ENCODE data around the gene PLPP4. TPM values are rescaled to one million over a fixed set of nuclear protein-coding genes. Genes with fewer than 3 reads are reported as not detected.

Gene PLPP4
- total and polyA plus RNA-seq, 2 of the 13 experiments (the other 11 are each of a cell fraction or from before 2014, with no cell fraction given), result not detected

GRCh38 chr10:120429395-120429794, 27.6 kb upstream of the PLPP4 start:
- Histone ChIP-seq H3K27ac (ENCODE audit: extremely low read length, insufficient read depth, low read length) (no peak overlapping the region), H3K9ac (ENCODE audit: insufficient read depth, low read depth, low read length) (no peak overlapping the region), H3K9me3 (ENCODE audit: low read length) (no peaks in the 10 kb centered on the region), H3K36me3 (replicated peaks in 1 of 2; ENCODE audit: control insufficient read depth in 1 of 2, insufficient read depth in 2 of 2, low read length in 2 of 2) (no peaks in the 10 kb centered on the region), H3K79me2 (ENCODE audit: insufficient read depth, low read length) (no peaks in the 10 kb centered on the region), H3K4me1 (ENCODE audit: insufficient read depth, low read length) (no peaks in the 10 kb centered on the region), H3K27me3 (ENCODE audit: control insufficient read depth in 1 of 2, insufficient read depth in 2 of 2, low read length in 2 of 2) (peaks cover 0 to 10% of the 10 kb centered on the region in 2 experiments; a peak in 2 of 5 replicates), H2AFZ (ENCODE audit: low read length) (no peak overlapping the region), H3K4me3 (replicated peaks in 1 of 3; ENCODE audit: insufficient read depth in 1 of 3, low read depth in 2 of 3, low read length in 3 of 3) (no peak overlapping the region), H3K4me2 (ENCODE audit: low read depth, low read length) (no peak overlapping the region), H4K20me1 (ENCODE audit: insufficient read depth, low read length) (no peaks in the 10 kb centered on the region)
- ATAC-seq (no peak), DNase-seq (ENCODE audit: low spot score) (no peak), FAIRE-seq (no peak)
- no peak for TF ChIP-seq ZNF629 (CRISPR knock-in tag; conservative IDR thresholded peaks at IDR 0.05)
- no peak for TF ChIP-seq ZNF136 (CRISPR knock-in tag; IDR thresholded peaks at IDR 0.05; ENCODE audit: low read depth)
- no peak for TF ChIP-seq ZNF713 (CRISPR knock-in tag; IDR thresholded peaks at IDR 0.05)
- TF ChIP-seq ZNF850 (CRISPR knock-in tag; conservative IDR thresholded peaks at IDR 0.05), result no peak
- TF ChIP-seq, protein P1, sequence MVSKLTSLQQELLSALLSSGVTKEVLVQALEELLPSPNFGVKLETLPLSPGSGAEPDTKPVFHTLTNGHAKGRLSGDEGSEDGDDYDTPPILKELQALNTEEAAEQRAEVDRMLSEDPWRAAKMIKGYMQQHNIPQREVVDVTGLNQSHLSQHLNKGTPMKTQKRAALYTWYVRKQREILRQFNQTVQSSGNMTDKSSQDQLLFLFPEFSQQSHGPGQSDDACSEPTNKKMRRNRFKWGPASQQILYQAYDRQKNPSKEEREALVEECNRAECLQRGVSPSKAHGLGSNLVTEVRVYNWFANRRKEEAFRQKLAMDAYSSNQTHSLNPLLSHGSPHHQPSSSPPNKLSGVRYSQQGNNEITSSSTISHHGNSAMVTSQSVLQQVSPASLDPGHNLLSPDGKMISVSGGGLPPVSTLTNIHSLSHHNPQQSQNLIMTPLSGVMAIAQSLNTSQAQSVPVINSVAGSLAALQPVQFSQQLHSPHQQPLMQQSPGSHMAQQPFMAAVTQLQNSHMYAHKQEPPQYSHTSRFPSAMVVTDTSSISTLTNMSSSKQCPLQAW (CRISPR knock-in tag; IDR thresholded peaks at IDR 0.05), result no peak
- no peak for TF ChIP-seq RNF2 (conservative IDR thresholded peaks at IDR 0.05; ENCODE audit: low read depth)
- TF ChIP-seq ZBTB37 (CRISPR knock-in tag; IDR thresholded peaks at IDR 0.05), result no peak
- TF ChIP-seq, protein P2, sequence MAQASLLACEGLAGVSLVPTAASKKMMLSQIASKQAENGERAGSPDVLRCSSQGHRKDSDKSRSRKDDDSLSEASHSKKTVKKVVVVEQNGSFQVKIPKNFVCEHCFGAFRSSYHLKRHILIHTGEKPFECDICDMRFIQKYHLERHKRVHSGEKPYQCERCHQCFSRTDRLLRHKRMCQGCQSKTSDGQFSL (CRISPR knock-in tag; IDR thresholded peaks at IDR 0.05), result no peak
- TF ChIP-seq POLR2AphosphoS2 (IDR thresholded peaks at IDR 0.05; ENCODE audit: low read depth, low read length), result no peak
- no peak for TF ChIP-seq ZNF614 (CRISPR knock-in tag; IDR thresholded peaks at IDR 0.05; ENCODE audit: borderline replicate concordance)
- no peak for TF ChIP-seq ZNF7 (CRISPR knock-in tag; IDR thresholded peaks at IDR 0.05)
- TF ChIP-seq ZNF101 (CRISPR knock-in tag; IDR thresholded peaks at IDR 0.05; ENCODE audit: borderline replicate concordance, low read depth), result no peak
- TF ChIP-seq, protein P3, sequence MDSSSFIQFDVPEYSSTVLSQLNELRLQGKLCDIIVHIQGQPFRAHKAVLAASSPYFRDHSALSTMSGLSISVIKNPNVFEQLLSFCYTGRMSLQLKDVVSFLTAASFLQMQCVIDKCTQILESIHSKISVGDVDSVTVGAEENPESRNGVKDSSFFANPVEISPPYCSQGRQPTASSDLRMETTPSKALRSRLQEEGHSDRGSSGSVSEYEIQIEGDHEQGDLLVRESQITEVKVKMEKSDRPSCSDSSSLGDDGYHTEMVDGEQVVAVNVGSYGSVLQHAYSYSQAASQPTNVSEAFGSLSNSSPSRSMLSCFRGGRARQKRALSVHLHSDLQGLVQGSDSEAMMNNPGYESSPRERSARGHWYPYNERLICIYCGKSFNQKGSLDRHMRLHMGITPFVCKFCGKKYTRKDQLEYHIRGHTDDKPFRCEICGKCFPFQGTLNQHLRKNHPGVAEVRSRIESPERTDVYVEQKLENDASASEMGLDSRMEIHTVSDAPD (CRISPR knock-in tag; IDR thresholded peaks at IDR 0.05), result no peak
- no peak for TF ChIP-seq ARNTL (CRISPR knock-in tag; IDR thresholded peaks at IDR 0.05)
- TF ChIP-seq MAZ (IDR thresholded peaks at IDR 0.05; ENCODE audit: borderline replicate concordance, low read depth, low read length), result no peak
- no peak for TF ChIP-seq MAZ (CRISPR knock-in tag; IDR thresholded peaks at IDR 0.05; ENCODE audit: low read depth)
- no peak for TF ChIP-seq ZFY (CRISPR knock-in tag; IDR thresholded peaks at IDR 0.05)
- POLR2A ChIA-PET, result no interaction called here
- WGBS (ENCODE audit: low lambda C conversion rate), result 5% methylated on average over 5 of the region's 5 CpGs
- no TSS peak for BruUV-seq (replicated peaks)
- in situ Hi-C loops (cut with HindIII; ENCODE audit: extremely low pct_ligation_motif_present, low pct_unique_long_range_greater_than_20kb) (loop anchor here (10.0 kb wide), 1 partner anchor 305 kb away; no protein-coding TSS in a partner anchor), intact Hi-C loops (cut with micrococcal nuclease; ENCODE audit: unreplicated experiment) (no loop called here)
- CTCF ChIA-PET (ENCODE audit: low intra/inter-chr PET ratio, low total read pairs), result no interaction called here

All from HepG2 (cell line).